Measurements from ENCODE around the gene RDM1.
A peak's percentile ranks its signal among the peaks of the same experiment; 100 is the strongest.
"Not testable (repeated sequence)": the region's sequence is repeated elsewhere in the genome, so short reads cannot be mapped to it uniquely, and the experiment has no call there.

The RDM1 gene

GRCh38 chr17:35930211-35931065 is at the start of gene RDM1:
Gene RDM1 (minus strand): TSS chr17:35930773. CDS start chr17:35930727, 46 bp downstream.
- peak; percentile 73 for DNase-seq

- no peak for DNase-seq
These were observed 47.8 kb upstream of the RDM1 start for GRCh38 chr17:35978346-35978745.

- DNase-seq = no peak
These were observed 46.9 kb upstream of the RDM1 start for GRCh38 chr17:35977509-35977908.

- no peak for DNase-seq
These were observed 43.0 kb upstream of the RDM1 start for GRCh38 chr17:35973333-35974260.

- DNase-seq = no peak
These were observed 42.4 kb upstream of the RDM1 start for GRCh38 chr17:35972945-35973332.

- no peak for DNase-seq
These were observed 42.0 kb upstream of the RDM1 start for GRCh38 chr17:35972535-35972934.

- no peak for DNase-seq
These were observed 41.5 kb upstream of the RDM1 start for GRCh38 chr17:35972066-35972465.

- DNase-seq = no peak
These were observed 39.2 kb upstream of the RDM1 start for GRCh38 chr17:35969558-35970380.

GRCh38 chr17:35968520-35969054 is 38.0 kb upstream of the RDM1 start:
- no peak for DNase-seq

GRCh38 chr17:35965272-35965671 is 34.7 kb upstream of the RDM1 start:
- no peak for DNase-seq

GRCh38 chr17:35963663-35964062 is 33.1 kb upstream of the RDM1 start:
- DNase-seq = no peak

GRCh38 chr17:35953720-35954119 is 23.1 kb upstream of the RDM1 start:
- DNase-seq = no peak

- DNase-seq = no peak
These were observed 18.8 kb upstream of the RDM1 start for GRCh38 chr17:35949401-35949800.

GRCh38 chr17:35948092-35948491 is 17.5 kb upstream of the RDM1 start:
- DNase-seq = no peak

GRCh38 chr17:35947156-35947585 is 16.6 kb upstream of the RDM1 start:
- peak; percentile 6 for DNase-seq

GRCh38 chr17:35944151-35944550 is 13.6 kb upstream of the RDM1 start:
- DNase-seq = no peak

- DNase-seq = no peak
These were observed 13.0 kb upstream of the RDM1 start, which contains the start of gene LYZL6 for GRCh38 chr17:35943537-35943936. Gene LYZL6 (minus strand): TSS chr17:35943713. CDS start chr17:35939356, 4,357 bp downstream.

GRCh38 chr17:35942588-35943186 is 12.1 kb upstream of the RDM1 start:
- no peak for DNase-seq

- DNase-seq = not testable (repeated sequence)
These were observed 7.9 kb upstream of the RDM1 start for GRCh38 chr17:35938492-35938891.

GRCh38 chr17:35936063-35936462 is 5.5 kb upstream of the RDM1 start:
- DNase-seq = no peak

GRCh38 chr17:35934760-35935159 is 4.2 kb upstream of the RDM1 start:
- DNase-seq = no peak

GRCh38 chr17:35932586-35932985 is 2.0 kb upstream of the RDM1 start:
- DNase-seq = no peak

All from NCI-H1417 treated with DMSO at 0.1 percent for 48 hours (cell line).